GM23338 (cell line): Measurements from ENCODE around the gene NGB. TPM values are rescaled to one million over a fixed set of nuclear protein-coding genes. Genes with fewer than 3 reads are reported as not detected.

Experiments used
- ATAC-seq: fragments of 200-7000 bp; cut with Tn5 transposase; 3 replicates; pipeline ENCODE4 v1.9.1; 2020
- DNase-seq: peaks from one replicate; pipeline ENCODE4 v3.0.0-alpha.2; 2015; ENCODE audit warnings: low spot score
- H2AFZ ChIP-seq: fragments of 200-600 bp; sonication (generic); 2 replicates; pipeline ENCODE4 v1.8.0; 2016; ENCODE audit warnings: antibody characterized with exemption, mild to moderate bottlenecking, moderate library complexity
- H3F3A ChIP-seq: fragments of 200-600 bp; sonication (generic); replicated peaks from 2 replicates; pipeline ENCODE4 v1.8.0; 2017; ENCODE audit warnings: antibody characterized with exemption, mixed run types, low read depth
- H3K27ac ChIP-seq: fragments of 200-600 bp; sonication (generic); 2 replicates; pipeline ENCODE4 v1.6.1; 2016; ENCODE audit warnings: low read depth
- H3K27me3 ChIP-seq: fragments of 200-600 bp; sonication (generic); 2 replicates; pipeline ENCODE4 v1.8.0; 2016; ENCODE audit warnings: mild to moderate bottlenecking, mixed run types, moderate library complexity; ENCODE audit not compliant: insufficient read depth
- H3K36me3 ChIP-seq: fragments of 200-600 bp; sonication (generic); 2 replicates; pipeline ENCODE4 v1.8.0; 2016; ENCODE audit warnings: mild to moderate bottlenecking; ENCODE audit not compliant: insufficient read depth
- H3K4me1 ChIP-seq: fragments of 200-600 bp; sonication (generic); 2 replicates; pipeline ENCODE4 v1.8.0; 2016; ENCODE audit warnings: mild to moderate bottlenecking, moderate library complexity; ENCODE audit not compliant: insufficient read depth
- H3K4me2 ChIP-seq: fragments of 200-600 bp; sonication (generic); 2 replicates; pipeline ENCODE4 v1.7.1; 2017; ENCODE audit warnings: mixed run types
- H3K4me3 ChIP-seq: fragments of 200-600 bp; sonication (generic); 2 replicates; pipeline ENCODE4 v1.6.1; 2016; ENCODE audit warnings: mixed run types
- H3K79me2 ChIP-seq: fragments of 200-600 bp; sonication (generic); replicated peaks from 2 replicates; pipeline ENCODE4 v1.8.0; 2017; ENCODE audit warnings: mild to moderate bottlenecking; ENCODE audit not compliant: insufficient read depth
- H3K9me2 ChIP-seq: fragments of 200-600 bp; sonication (generic); 2 replicates; pipeline ENCODE4 v1.8.0; 2017; ENCODE audit not compliant: insufficient read depth
- H4K20me1 ChIP-seq: fragments of 200-600 bp; sonication (generic); replicated peaks from 2 replicates; pipeline ENCODE4 v1.8.0; 2017; ENCODE audit warnings: mild to moderate bottlenecking; ENCODE audit not compliant: insufficient read depth
- H3K27ac Mint-ChIP-seq: 2 replicates; pipeline ENCODE4 v1.8.0; 2020; ENCODE audit warnings: inconsistent platforms, mild to moderate bottlenecking, moderate library complexity, mixed read lengths
- H3K27me3 Mint-ChIP-seq: 3 replicates; pipeline ENCODE4 v1.8.0; 2022; ENCODE audit warnings: low read depth, mild to moderate bottlenecking, moderate library complexity, mixed read lengths, inconsistent platforms; ENCODE audit not compliant: insufficient read depth, poor library complexity
- H3K36me3 Mint-ChIP-seq: 3 replicates; pipeline ENCODE4 v1.8.0; 2021; ENCODE audit warnings: low read depth, mild to moderate bottlenecking, inconsistent platforms, moderate library complexity, mixed read lengths
- H3K4me1 Mint-ChIP-seq: 3 replicates; pipeline ENCODE4 v1.8.0; 2020; ENCODE audit warnings: mild to moderate bottlenecking, inconsistent platforms, mixed read lengths
- H3K4me3 Mint-ChIP-seq: 3 replicates; pipeline ENCODE4 v1.8.0; 2021; ENCODE audit warnings: moderate library complexity, mild to moderate bottlenecking, inconsistent platforms, mixed read lengths
- H3K9me3 Mint-ChIP-seq: 3 replicates; pipeline ENCODE4 v1.8.0; 2020; ENCODE audit warnings: moderate library complexity, mild to moderate bottlenecking, inconsistent platforms, mixed read lengths
- EZH2 ChIP-seq: fragments of 200-600 bp; sonication (generic); IDR thresholded peaks from one replicate; pipeline ENCODE4 v1.8.0; 2017; ENCODE audit warnings: antibody characterized with exemption, mild to moderate bottlenecking, low read depth; ENCODE audit not compliant: unreplicated experiment
- EZH2phosphoT487 ChIP-seq: fragments of 200-600 bp; sonication (generic); IDR thresholded peaks from one replicate; pipeline ENCODE4 v1.8.1; 2018; ENCODE audit warnings: antibody characterized with exemption; ENCODE audit not compliant: unreplicated experiment
- JUNB ChIP-seq: IDR thresholded peaks from one replicate; pipeline ENCODE4 v1.6.1; 2016; ENCODE audit warnings: antibody characterized with exemption; ENCODE audit not compliant: unreplicated experiment
- NANOG ChIP-seq: IDR thresholded peaks from 2 replicates; pipeline ENCODE4 v1.6.1; 2016; ENCODE audit warnings: antibody characterized with exemption, borderline replicate concordance
- STAT1 ChIP-seq: IDR thresholded peaks from one replicate; pipeline ENCODE4 v1.6.1; 2016; ENCODE audit warnings: antibody characterized with exemption; ENCODE audit not compliant: unreplicated experiment
- ZNF331 ChIP-seq: fragments of 250-450 bp; sonication (Bioruptor Pico); IDR thresholded peaks from 2 replicates; pipeline ENCODE4 v1.5.0; 2020; ENCODE audit warnings: low read depth, mild to moderate bottlenecking, moderate library complexity
- polyA plus RNA-seq: library from polyadenylated mRNA; unstranded; fragments of >200 nt; fragmentation: Nextera tagmentation; extraction: Ambion mirVana; gene quantifications from 2 replicates; pipeline ENCODE4 v1.2.1, GENCODE V29; 2016
- total RNA-seq: library from RNA; depleted of rRNA; stranded (reverse); fragments of >200 nt; shearing (Covaris generic); gene quantifications from 2 replicates; pipeline ENCODE4 v1.2.3, GENCODE V29; 2014
- TF ChIP-seq, protein P1 (sequence below), 2 experiments: fragments of 200-600 bp in 1 of 2; sonication (generic) in 1 of 2; conservative IDR thresholded peaks; 2 replicates each; pipeline versions ENCODE4 v1.5.1 to v1.6.1; 2016 to 2017; ENCODE audit warnings: antibody characterized with exemption in 2 of 2, low read depth in 2 of 2, mild to moderate bottlenecking in 2 of 2, moderate library complexity in 1 of 2
- TF ChIP-seq, protein P2 (sequence below): fragments of 250-450 bp; sonication (Bioruptor Pico); IDR thresholded peaks from 2 replicates; pipeline ENCODE4 v1.5.0; 2020; ENCODE audit warnings: mild to moderate bottlenecking, moderate library complexity

The NGB gene
- total and polyA plus RNA-seq, 2 experiments from 2014 or later: 0.21 to 1.0 TPM

DNA sequence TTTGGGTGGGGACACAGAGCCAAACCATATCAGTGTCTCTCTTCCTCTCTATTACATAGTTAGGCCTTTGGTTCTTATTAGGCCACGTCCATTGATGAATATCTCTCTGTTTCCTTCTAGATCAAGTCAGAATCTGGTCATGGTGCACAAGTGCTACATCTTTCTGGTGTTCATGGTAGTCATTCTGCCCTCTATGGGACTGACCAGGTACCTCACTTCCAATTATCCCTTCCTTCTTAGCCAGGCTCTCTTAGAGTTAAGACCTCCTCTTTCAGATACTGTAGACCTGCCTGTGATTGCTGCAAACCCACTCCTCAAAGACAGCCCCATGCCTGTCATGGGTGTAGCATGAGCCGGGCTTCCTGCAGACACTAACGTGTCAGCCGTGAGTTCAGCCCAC lies 25.2 kb downstream of the NGB start:
- H3K36me3 ChIP-seq: no peaks in the 10 kb centered on the region
- no peaks in the 10 kb centered on the region for H3K4me1 Mint-ChIP-seq
- no peaks in the 10 kb centered on the region for H3K36me3 Mint-ChIP-seq
- H3K27ac Mint-ChIP-seq: no peak overlapping the region
- H3K27me3 Mint-ChIP-seq: peaks cover 11% of the 10 kb centered on the region
- no peak overlapping the region for H2AFZ ChIP-seq
- H3K27ac ChIP-seq: no peak overlapping the region
- no peaks in the 10 kb centered on the region; the same call in 1 of the 2 replicates for H4K20me1 ChIP-seq
- H3K9me3 Mint-ChIP-seq: no peaks in the 10 kb centered on the region
- DNase-seq (peak; percentile 55), ATAC-seq (peak; percentile 79)
- H3K9me2 ChIP-seq: no peaks in the 10 kb centered on the region
- H3K79me2 ChIP-seq: no peaks in the 10 kb centered on the region
- H3K4me2 ChIP-seq: no peak overlapping the region
- no peak overlapping the region for H3K4me3 Mint-ChIP-seq
- no peaks in the 10 kb centered on the region for H3K27me3 ChIP-seq
- H3K4me3 ChIP-seq: no peak overlapping the region
- TF ChIP-seq JUNB: no peak
- TF ChIP-seq, protein P1, sequence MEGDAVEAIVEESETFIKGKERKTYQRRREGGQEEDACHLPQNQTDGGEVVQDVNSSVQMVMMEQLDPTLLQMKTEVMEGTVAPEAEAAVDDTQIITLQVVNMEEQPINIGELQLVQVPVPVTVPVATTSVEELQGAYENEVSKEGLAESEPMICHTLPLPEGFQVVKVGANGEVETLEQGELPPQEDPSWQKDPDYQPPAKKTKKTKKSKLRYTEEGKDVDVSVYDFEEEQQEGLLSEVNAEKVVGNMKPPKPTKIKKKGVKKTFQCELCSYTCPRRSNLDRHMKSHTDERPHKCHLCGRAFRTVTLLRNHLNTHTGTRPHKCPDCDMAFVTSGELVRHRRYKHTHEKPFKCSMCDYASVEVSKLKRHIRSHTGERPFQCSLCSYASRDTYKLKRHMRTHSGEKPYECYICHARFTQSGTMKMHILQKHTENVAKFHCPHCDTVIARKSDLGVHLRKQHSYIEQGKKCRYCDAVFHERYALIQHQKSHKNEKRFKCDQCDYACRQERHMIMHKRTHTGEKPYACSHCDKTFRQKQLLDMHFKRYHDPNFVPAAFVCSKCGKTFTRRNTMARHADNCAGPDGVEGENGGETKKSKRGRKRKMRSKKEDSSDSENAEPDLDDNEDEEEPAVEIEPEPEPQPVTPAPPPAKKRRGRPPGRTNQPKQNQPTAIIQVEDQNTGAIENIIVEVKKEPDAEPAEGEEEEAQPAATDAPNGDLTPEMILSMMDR (conservative IDR thresholded peaks at IDR 0.05; ENCODE audit: low read depth in 2 of 2): peak; percentile 56 to 58
- no peaks in the 10 kb centered on the region for H3F3A ChIP-seq
- no peaks in the 10 kb centered on the region for H3K4me1 ChIP-seq

DNA sequence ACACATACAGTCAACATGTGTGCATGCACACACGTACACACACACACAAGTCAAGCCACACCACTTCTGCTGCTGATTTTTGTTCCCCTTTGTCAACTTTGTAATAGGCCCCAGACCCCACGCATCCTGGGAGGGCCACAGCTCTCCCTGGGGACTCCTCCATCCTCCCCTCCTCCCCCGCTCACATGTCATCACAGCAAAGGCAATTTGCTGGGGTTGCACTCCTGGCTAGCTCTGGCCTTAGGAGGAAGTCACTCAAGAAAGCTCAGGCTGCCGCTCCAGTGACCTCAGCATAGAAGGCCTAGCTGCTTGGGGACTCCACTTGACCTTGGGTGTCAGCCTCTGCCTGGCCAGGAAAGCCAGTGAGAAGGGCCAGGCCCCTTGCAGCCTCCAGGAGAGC lies 27.2 kb downstream of the NGB start:
- H3K9me2 ChIP-seq: no peaks in the 10 kb centered on the region
- H3K36me3 ChIP-seq: no peaks in the 10 kb centered on the region
- H3K9me3 Mint-ChIP-seq: no peaks in the 10 kb centered on the region
- H4K20me1 ChIP-seq: no peaks in the 10 kb centered on the region; the same call in 1 of the 2 replicates
- no peak overlapping the region for H3K4me3 Mint-ChIP-seq
- H3K79me2 ChIP-seq: no peaks in the 10 kb centered on the region
- DNase-seq: no peak
- H3K4me3 ChIP-seq: no peak overlapping the region
- no peaks in the 10 kb centered on the region for H3F3A ChIP-seq
- no peak overlapping the region for H3K27ac ChIP-seq
- H3K4me1 ChIP-seq: no peaks in the 10 kb centered on the region
- no peak overlapping the region for H3K27ac Mint-ChIP-seq
- H3K36me3 Mint-ChIP-seq: no peaks in the 10 kb centered on the region
- no peaks in the 10 kb centered on the region for H3K27me3 ChIP-seq
- H3K4me1 Mint-ChIP-seq: no peaks in the 10 kb centered on the region
- no peak for ATAC-seq
- no peak overlapping the region for H2AFZ ChIP-seq
- peaks cover 8% of the 10 kb centered on the region for H3K27me3 Mint-ChIP-seq
- no peak overlapping the region for H3K4me2 ChIP-seq
- TF ChIP-seq EZH2phosphoT487 (no peak), EZH2 (no peak), JUNB (no peak), ZNF331 (CRISPR knock-in tag) (no peak), STAT1 (no peak), NANOG (no peak)
- TF ChIP-seq, protein P2, sequence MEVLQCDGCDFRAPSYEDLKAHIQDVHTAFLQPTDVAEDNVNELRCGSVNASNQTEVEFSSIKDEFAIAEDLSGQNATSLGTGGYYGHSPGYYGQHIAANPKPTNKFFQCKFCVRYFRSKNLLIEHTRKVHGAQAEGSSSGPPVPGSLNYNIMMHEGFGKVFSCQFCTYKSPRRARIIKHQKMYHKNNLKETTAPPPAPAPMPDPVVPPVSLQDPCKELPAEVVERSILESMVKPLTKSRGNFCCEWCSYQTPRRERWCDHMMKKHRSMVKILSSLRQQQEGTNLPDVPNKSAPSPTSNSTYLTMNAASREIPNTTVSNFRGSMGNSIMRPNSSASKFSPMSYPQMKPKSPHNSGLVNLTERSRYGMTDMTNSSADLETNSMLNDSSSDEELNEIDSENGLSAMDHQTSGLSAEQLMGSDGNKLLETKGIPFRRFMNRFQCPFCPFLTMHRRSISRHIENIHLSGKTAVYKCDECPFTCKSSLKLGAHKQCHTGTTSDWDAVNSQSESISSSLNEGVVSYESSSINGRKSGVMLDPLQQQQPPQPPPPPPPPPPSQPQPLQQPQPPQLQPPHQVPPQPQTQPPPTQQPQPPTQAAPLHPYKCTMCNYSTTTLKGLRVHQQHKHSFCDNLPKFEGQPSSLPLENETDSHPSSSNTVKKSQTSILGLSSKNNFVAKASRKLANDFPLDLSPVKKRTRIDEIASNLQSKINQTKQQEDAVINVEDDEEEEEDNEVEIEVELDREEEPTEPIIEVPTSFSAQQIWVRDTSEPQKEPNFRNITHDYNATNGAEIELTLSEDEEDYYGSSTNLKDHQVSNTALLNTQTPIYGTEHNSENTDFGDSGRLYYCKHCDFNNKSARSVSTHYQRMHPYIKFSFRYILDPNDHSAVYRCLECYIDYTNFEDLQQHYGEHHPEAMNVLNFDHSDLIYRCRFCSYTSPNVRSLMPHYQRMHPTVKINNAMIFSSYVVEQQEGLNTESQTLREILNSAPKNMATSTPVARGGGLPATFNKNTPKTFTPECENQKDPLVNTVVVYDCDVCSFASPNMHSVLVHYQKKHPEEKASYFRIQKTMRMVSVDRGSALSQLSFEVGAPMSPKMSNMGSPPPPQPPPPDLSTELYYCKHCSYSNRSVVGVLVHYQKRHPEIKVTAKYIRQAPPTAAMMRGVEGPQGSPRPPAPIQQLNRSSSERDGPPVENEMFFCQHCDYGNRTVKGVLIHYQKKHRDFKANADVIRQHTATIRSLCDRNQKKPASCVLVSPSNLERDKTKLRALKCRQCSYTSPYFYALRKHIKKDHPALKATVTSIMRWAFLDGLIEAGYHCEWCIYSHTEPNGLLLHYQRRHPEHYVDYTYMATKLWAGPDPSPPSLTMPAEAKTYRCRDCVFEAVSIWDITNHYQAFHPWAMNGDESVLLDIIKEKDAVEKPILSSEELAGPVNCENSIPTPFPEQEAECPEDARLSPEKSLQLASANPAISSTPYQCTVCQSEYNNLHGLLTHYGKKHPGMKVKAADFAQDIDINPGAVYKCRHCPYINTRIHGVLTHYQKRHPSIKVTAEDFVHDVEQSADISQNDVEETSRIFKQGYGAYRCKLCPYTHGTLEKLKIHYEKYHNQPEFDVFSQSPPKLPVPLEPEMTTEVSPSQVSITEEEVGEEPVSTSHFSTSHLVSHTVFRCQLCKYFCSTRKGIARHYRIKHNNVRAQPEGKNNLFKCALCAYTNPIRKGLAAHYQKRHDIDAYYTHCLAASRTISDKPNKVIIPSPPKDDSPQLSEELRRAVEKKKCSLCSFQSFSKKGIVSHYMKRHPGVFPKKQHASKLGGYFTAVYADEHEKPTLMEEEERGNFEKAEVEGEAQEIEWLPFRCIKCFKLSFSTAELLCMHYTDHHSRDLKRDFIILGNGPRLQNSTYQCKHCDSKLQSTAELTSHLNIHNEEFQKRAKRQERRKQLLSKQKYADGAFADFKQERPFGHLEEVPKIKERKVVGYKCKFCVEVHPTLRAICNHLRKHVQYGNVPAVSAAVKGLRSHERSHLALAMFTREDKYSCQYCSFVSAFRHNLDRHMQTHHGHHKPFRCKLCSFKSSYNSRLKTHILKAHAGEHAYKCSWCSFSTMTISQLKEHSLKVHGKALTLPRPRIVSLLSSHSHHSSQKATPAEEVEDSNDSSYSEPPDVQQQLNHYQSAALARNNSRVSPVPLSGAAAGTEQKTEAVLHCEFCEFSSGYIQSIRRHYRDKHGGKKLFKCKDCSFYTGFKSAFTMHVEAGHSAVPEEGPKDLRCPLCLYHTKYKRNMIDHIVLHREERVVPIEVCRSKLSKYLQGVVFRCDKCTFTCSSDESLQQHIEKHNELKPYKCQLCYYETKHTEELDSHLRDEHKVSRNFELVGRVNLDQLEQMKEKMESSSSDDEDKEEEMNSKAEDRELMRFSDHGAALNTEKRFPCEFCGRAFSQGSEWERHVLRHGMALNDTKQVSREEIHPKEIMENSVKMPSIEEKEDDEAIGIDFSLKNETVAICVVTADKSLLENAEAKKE: no peak
- TF ChIP-seq, protein P1 (conservative IDR thresholded peaks at IDR 0.05; ENCODE audit: low read depth in 2 of 2): no peak
